Measurements from ENCODE around the gene ROS1. TPM values are rescaled to one million over a fixed set of nuclear protein-coding genes. Genes with fewer than 3 reads are reported as not detected.
"Not testable (repeated sequence)": the region's sequence is repeated elsewhere in the genome, so short reads cannot be mapped to it uniquely, and the experiment has no call there.

The ROS1 gene
- total and polyA plus RNA-seq, 5 donors from 2014 or later = not detected

DNA sequence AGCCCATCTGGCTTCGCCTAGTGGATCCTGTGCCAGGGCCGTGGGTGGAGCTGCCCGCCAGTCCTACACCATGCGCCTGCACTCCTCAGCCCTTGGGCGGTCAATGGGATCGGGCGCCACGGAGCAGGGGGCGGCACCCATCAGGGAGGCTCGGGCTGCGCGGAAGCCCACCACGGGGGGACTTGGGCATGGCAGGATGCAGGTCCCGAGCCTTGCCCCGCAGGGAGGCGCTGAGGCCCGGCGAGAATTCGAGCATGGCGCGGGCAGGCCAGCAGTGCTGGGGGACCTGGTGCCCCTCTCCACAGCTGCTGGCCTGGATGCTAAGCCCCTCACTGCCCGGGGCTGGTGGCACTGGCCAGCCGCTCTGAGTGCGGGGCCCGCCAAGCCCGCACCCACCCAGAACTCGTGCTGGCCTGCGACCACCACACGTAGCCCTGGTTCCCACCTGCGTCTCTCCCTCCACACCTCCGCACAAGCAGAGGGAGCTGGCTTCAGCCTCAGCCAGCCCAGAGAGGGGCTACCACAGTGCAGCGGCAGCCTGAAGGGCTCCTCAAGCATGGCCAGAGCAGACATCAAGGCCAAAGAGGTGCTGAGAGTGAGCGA lies 52.4 kb downstream of the ROS1 start:
- Histone ChIP-seq H3K4me1 (ENCODE audit: control insufficient read depth, insufficient read depth, low read length, poor library complexity, severe bottlenecking) (no peaks in the 10 kb centered on the region), H3K27ac (ENCODE audit: insufficient read depth, low read length, poor library complexity, severe bottlenecking) (no peak overlapping the region), H3K36me3 (ENCODE audit: control insufficient read depth, insufficient read depth, low read length) (no peaks in the 10 kb centered on the region), H3K27me3 (ENCODE audit: control insufficient read depth, insufficient read depth, low read length) (peaks cover 2% of the 10 kb centered on the region), H3K9me3 (ENCODE audit: control insufficient read depth in 2 of 2, low read length in 2 of 2) (no peaks in the 10 kb centered on the region), H3K4me3 (ENCODE audit: low read depth, low read length) (no peak overlapping the region)
- H3K36me3 Mint-ChIP-seq = no peaks in the 10 kb centered on the region
- H3K27me3 Mint-ChIP-seq = no peaks in the 10 kb centered on the region
- H3K4me1 Mint-ChIP-seq = peaks cover 0 to 4% (median 0%) of the 10 kb centered on the region in 4 donors
- peaks cover 0 to 5% (median 3%) of the 10 kb centered on the region in 7 donors for H3K9me3 Mint-ChIP-seq
- no peak overlapping the region for H3K4me3 Mint-ChIP-seq
- DNase-seq (no peak), ATAC-seq (ENCODE audit: low read depth in 2 of 2) (no peak)
- H3K27ac Mint-ChIP-seq = no peak overlapping the region

DNA sequence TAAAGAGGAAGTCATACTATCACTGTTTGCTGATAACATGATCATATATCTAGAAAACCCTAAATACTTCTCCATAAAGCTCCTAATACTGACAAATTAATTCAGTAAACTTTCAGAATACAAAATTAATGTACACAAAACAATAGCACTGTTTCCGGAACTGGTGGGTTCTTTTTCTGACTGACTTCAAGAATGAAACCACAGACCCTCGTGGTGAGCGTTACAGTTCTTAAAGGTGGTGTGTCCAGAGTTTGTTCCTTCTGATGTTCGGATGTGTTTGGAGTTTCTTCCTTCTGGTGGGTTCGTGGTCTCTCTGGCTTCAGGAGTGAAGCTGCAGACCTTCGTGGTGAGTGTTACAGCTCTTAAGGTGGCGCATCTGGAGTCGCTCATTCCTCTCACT lies 53.5 kb downstream of the ROS1 start:
- H3K36me3 Mint-ChIP-seq; H3K4me3 ChIP-seq (ENCODE audit: low read depth, low read length); DNase-seq; H3K4me1 ChIP-seq (ENCODE audit: control insufficient read depth, insufficient read depth, low read length, poor library complexity, severe bottlenecking); H3K36me3 ChIP-seq (ENCODE audit: control insufficient read depth, insufficient read depth, low read length); H3K27me3 Mint-ChIP-seq; H3K27me3 ChIP-seq (ENCODE audit: control insufficient read depth, insufficient read depth, low read length); ATAC-seq (ENCODE audit: low read depth in 2 of 2); H3K9me3 Mint-ChIP-seq; H3K9me3 ChIP-seq (ENCODE audit: control insufficient read depth in 2 of 2, low read length in 2 of 2); H3K4me1 Mint-ChIP-seq; H3K27ac Mint-ChIP-seq; H3K27ac ChIP-seq (ENCODE audit: insufficient read depth, low read length, poor library complexity, severe bottlenecking): not testable (repeated sequence)
- H3K4me3 Mint-ChIP-seq = peak overlapping the region in 2 of 4 donors; percentile 3 to 36

- peaks cover 0 to 4% (median 0%) of the 10 kb centered on the region in 4 donors for H3K4me1 Mint-ChIP-seq
- no peak for DNase-seq
- no peak for ATAC-seq (ENCODE audit: low read depth in 2 of 2)
These were observed 54.2 kb downstream of the ROS1 start for GRCh38 chr6:117371492-117371891.

GRCh38 chr6:117359581-117359980 lies 66.2 kb downstream of the ROS1 start:
- no peak overlapping the region for H3K4me3 ChIP-seq (ENCODE audit: low read depth, low read length)
- Mint-ChIP-seq H3K36me3 (no peaks in the 10 kb centered on the region), H3K9me3 (no peaks in the 10 kb centered on the region), H3K27ac (no peak overlapping the region), H3K4me1 (no peaks in the 10 kb centered on the region), H3K27me3 (peaks cover 4% of the 10 kb centered on the region), H3K4me3 (no peak overlapping the region)
- no peaks in the 10 kb centered on the region for H3K4me1 ChIP-seq (ENCODE audit: control insufficient read depth, insufficient read depth, low read length, poor library complexity, severe bottlenecking)
- DNase-seq (no peak), ATAC-seq (ENCODE audit: low read depth in 2 of 2) (no peak)
- no peaks in the 10 kb centered on the region for H3K36me3 ChIP-seq (ENCODE audit: control insufficient read depth, insufficient read depth, low read length)
- H3K27me3 ChIP-seq (ENCODE audit: control insufficient read depth, insufficient read depth, low read length) = peaks cover 4% of the 10 kb centered on the region
- H3K9me3 ChIP-seq (ENCODE audit: control insufficient read depth in 2 of 2, low read length in 2 of 2) = no peaks in the 10 kb centered on the region
- H3K27ac ChIP-seq (ENCODE audit: insufficient read depth, low read length, poor library complexity, severe bottlenecking) = no peak overlapping the region

More at GRCh38 chr6:117371492-117371891, 54.2 kb downstream of the ROS1 start:
- Histone ChIP-seq H3K4me1 (ENCODE audit: control insufficient read depth, insufficient read depth, low read length, poor library complexity, severe bottlenecking) (no peaks in the 10 kb centered on the region), H3K36me3 (ENCODE audit: control insufficient read depth, insufficient read depth, low read length) (no peaks in the 10 kb centered on the region), H3K27ac (ENCODE audit: insufficient read depth, low read length, poor library complexity, severe bottlenecking) (no peak overlapping the region), H3K4me3 (ENCODE audit: low read depth, low read length) (no peak overlapping the region), H3K27me3 (ENCODE audit: control insufficient read depth, insufficient read depth, low read length) (peaks cover 2% of the 10 kb centered on the region), H3K9me3 (ENCODE audit: control insufficient read depth in 2 of 2, low read length in 2 of 2) (no peaks in the 10 kb centered on the region)
- Mint-ChIP-seq H3K27ac (no peak overlapping the region), H3K9me3 (peaks cover 0 to 4% (median 0%) of the 10 kb centered on the region in 7 donors), H3K4me3 (no peak overlapping the region), H3K36me3 (no peaks in the 10 kb centered on the region), H3K27me3 (no peaks in the 10 kb centered on the region)

- Histone ChIP-seq H3K4me3 (ENCODE audit: low read depth, low read length) (no peak overlapping the region), H3K27ac (ENCODE audit: insufficient read depth, low read length, poor library complexity, severe bottlenecking) (no peak overlapping the region), H3K36me3 (ENCODE audit: control insufficient read depth, insufficient read depth, low read length) (no peaks in the 10 kb centered on the region), H3K9me3 (ENCODE audit: control insufficient read depth in 2 of 2, low read length in 2 of 2) (no peaks in the 10 kb centered on the region), H3K27me3 (ENCODE audit: control insufficient read depth, insufficient read depth, low read length) (peaks cover 4% of the 10 kb centered on the region), H3K4me1 (ENCODE audit: control insufficient read depth, insufficient read depth, low read length, poor library complexity, severe bottlenecking) (no peaks in the 10 kb centered on the region)
- Mint-ChIP-seq H3K27me3 (peaks cover 4% of the 10 kb centered on the region), H3K4me3 (no peak overlapping the region), H3K36me3 (no peaks in the 10 kb centered on the region), H3K9me3 (peaks cover 0 to 1% (median 0%) of the 10 kb centered on the region in 7 donors), H3K27ac (no peak overlapping the region), H3K4me1 (no peaks in the 10 kb centered on the region)
- ATAC-seq (ENCODE audit: low read depth in 2 of 2) (no peak), DNase-seq (no peak)
These were observed 71.1 kb downstream of the ROS1 start for GRCh38 chr6:117354671-117355070.

DNA sequence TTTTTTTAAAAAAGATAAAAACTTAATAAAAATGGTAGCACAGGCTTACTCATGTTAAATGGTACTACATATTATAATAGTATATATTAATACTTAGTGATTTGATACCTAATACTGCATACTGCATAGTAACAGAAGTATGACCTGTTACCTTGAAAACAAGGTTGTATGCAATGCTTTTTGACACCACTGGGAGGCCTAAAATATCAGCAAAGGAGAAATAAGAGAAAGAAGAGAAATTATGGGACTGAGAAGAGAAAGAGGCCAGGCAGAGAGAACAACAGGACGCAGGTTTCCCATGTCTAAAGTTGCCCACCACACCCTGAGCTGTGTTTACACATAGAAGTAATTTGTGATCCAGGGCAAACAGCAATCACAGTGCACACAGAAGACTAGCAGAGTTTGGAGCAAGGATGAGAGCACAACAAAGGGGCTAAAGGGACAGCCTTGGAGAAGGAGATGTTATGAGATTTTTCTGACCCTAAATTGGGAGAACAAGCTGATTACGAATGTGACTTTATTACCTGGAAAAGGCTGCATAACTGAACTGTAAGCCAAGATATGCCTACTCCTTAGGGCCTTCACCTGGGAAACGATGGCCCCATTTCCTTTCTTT lies 73.2 kb downstream of the ROS1 start:
- H3K27ac ChIP-seq (ENCODE audit: insufficient read depth, low read length, poor library complexity, severe bottlenecking) = no peak overlapping the region
- Mint-ChIP-seq H3K9me3 (peaks cover 0 to 1% (median 0%) of the 10 kb centered on the region in 7 donors), H3K4me3 (no peak overlapping the region), H3K36me3 (no peaks in the 10 kb centered on the region), H3K27me3 (no peaks in the 10 kb centered on the region), H3K4me1 (no peaks in the 10 kb centered on the region), H3K27ac (no peak overlapping the region)
- H3K4me3 ChIP-seq (ENCODE audit: low read depth, low read length) = no peak overlapping the region
- H3K4me1 ChIP-seq (ENCODE audit: control insufficient read depth, insufficient read depth, low read length, poor library complexity, severe bottlenecking) = no peaks in the 10 kb centered on the region
- H3K27me3 ChIP-seq (ENCODE audit: control insufficient read depth, insufficient read depth, low read length) = peaks cover 3% of the 10 kb centered on the region
- H3K9me3 ChIP-seq (ENCODE audit: control insufficient read depth in 2 of 2, low read length in 2 of 2) = no peaks in the 10 kb centered on the region
- H3K36me3 ChIP-seq (ENCODE audit: control insufficient read depth, insufficient read depth, low read length) = no peaks in the 10 kb centered on the region
- ATAC-seq (ENCODE audit: low read depth in 2 of 2) (no peak), DNase-seq (peak in 1 of 3 donors; percentile 1)

DNA sequence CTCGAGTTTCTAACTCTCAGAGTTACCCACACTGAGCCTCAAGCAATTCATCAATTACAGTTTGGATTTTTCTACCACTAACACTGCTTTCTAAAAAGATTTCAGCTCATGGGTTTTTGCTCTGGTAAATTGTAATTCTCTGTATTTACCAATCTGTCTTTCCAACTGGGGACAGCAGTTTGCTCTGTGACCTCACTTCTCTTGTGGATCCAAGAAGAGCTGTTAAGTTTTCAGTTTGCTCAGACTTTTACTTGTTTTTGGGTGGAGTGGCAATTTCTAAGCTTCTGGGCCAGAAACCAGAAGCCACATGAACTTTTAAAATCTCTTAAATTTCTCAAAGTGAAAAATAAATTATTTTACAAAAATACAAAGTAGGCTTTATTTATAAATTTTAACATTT lies 74.2 kb downstream of the ROS1 start:
- no peak overlapping the region for H3K27ac ChIP-seq (ENCODE audit: insufficient read depth, low read length, poor library complexity, severe bottlenecking)
- Mint-ChIP-seq H3K9me3 (peaks cover 0 to 1% (median 0%) of the 10 kb centered on the region in 7 donors), H3K4me3 (no peak overlapping the region)

More for the DNA sequence above, 74.2 kb downstream of the ROS1 start:
- Histone ChIP-seq H3K4me1 (ENCODE audit: control insufficient read depth, insufficient read depth, low read length, poor library complexity, severe bottlenecking) (no peaks in the 10 kb centered on the region), H3K36me3 (ENCODE audit: control insufficient read depth, insufficient read depth, low read length) (no peaks in the 10 kb centered on the region), H3K9me3 (ENCODE audit: control insufficient read depth in 2 of 2, low read length in 2 of 2) (no peaks in the 10 kb centered on the region), H3K27me3 (ENCODE audit: control insufficient read depth, insufficient read depth, low read length) (peaks cover 3% of the 10 kb centered on the region), H3K4me3 (ENCODE audit: low read depth, low read length) (no peak overlapping the region)
- H3K36me3 Mint-ChIP-seq = no peaks in the 10 kb centered on the region
- H3K27me3 Mint-ChIP-seq = no peaks in the 10 kb centered on the region
- DNase-seq (no peak), ATAC-seq (ENCODE audit: low read depth in 2 of 2) (no peak)
- H3K4me1 Mint-ChIP-seq = no peaks in the 10 kb centered on the region
- no peak overlapping the region for H3K27ac Mint-ChIP-seq

Measured in CD4-positive, CD25-positive, alpha-beta regulatory T cell (primary cell).